NCI-H2196 treated with DMSO at 0.1 percent for 48 hours (cell line): Measurements from ENCODE around the gene CATSPER4.
A peak's percentile ranks its signal among the peaks of the same experiment; 100 is the strongest.

Source experiments
- DNase-seq: peaks from one replicate; lab custom pipeline; 2025; ENCODE audit not compliant: unreplicated experiment; lab: John Stamatoyannopoulos, UW

The CATSPER4 gene

GRCh38 chr1:26190373-26190987 lies at the start of gene CATSPER4:
TSS of gene CATSPER4 (plus strand) at chr1:26190602. CDS start at chr1:26190628, 26 bp downstream.
- no peak for DNase-seq

GRCh38 chr1:26142159-26142558 lies 48.2 kb upstream of the CATSPER4 start:
- no peak for DNase-seq

- peak; percentile 80 for DNase-seq
These were observed 45.1 kb upstream of the CATSPER4 start for GRCh38 chr1:26145041-26145959.

GRCh38 chr1:26145960-26146294 lies 44.5 kb upstream of the CATSPER4 start:
- no peak for DNase-seq

GRCh38 chr1:26148887-26149286 lies 41.5 kb upstream of the CATSPER4 start:
- no peak for DNase-seq

GRCh38 chr1:26153966-26154532 lies 36.4 kb upstream of the CATSPER4 start:
- DNase-seq: no peak

GRCh38 chr1:26154750-26155149 lies 35.7 kb upstream of the CATSPER4 start:
- DNase-seq: no peak

- DNase-seq: no peak
These were observed 34.8 kb upstream of the CATSPER4 start for GRCh38 chr1:26155370-26156284.

GRCh38 chr1:26156285-26157038 lies 33.9 kb upstream of the CATSPER4 start:
- no peak for DNase-seq

GRCh38 chr1:26158271-26158907 lies 32.0 kb upstream of the CATSPER4 start:
- no peak for DNase-seq

- DNase-seq: no peak
These were observed 31.3 kb upstream of the CATSPER4 start, which contains the start of gene FAM110D for GRCh38 chr1:26158908-26159742. TSS of gene FAM110D (plus strand) at chr1:26159079. CDS start at chr1:26161292, 2,213 bp downstream.

- DNase-seq: no peak
These were observed 30.7 kb upstream of the CATSPER4 start for GRCh38 chr1:26159743-26160039.

- no peak for DNase-seq
These were observed 29.6 kb upstream of the CATSPER4 start for GRCh38 chr1:26160527-26161414.

GRCh38 chr1:26161415-26162219 lies 28.8 kb upstream of the CATSPER4 start:
- DNase-seq: peak; percentile 21

- DNase-seq: no peak
These were observed 28.1 kb upstream of the CATSPER4 start for GRCh38 chr1:26162220-26162709.

- DNase-seq: no peak
These were observed 26.7 kb upstream of the CATSPER4 start for GRCh38 chr1:26163684-26164035.
